Adipocyte (in vitro differentiated cells): ENCODE data around the gene CCR8.

ENCODE experiments used
- DNase-seq: peaks from one replicate; pipeline ENCODE4 v3.0.0-alpha.2; 2015; ENCODE audit warnings: low read depth
- H3K27me3 ChIP-seq: replicated peaks from 2 replicates; pipeline ENCODE4 v1.7.0; 2013; ENCODE audit warnings: mild to moderate bottlenecking, low read length, moderate library complexity; ENCODE audit not compliant: control insufficient read depth, insufficient read depth
- H3K36me3 ChIP-seq: 2 replicates; pipeline ENCODE4 v1.7.0; 2013; ENCODE audit warnings: low read length, mild to moderate bottlenecking, moderate library complexity; ENCODE audit not compliant: control insufficient read depth, insufficient read depth, severe bottlenecking
- H3K4me1 ChIP-seq: 2 replicates; pipeline ENCODE4 v1.7.0; 2013; ENCODE audit warnings: mild to moderate bottlenecking, low read length, moderate library complexity; ENCODE audit not compliant: control insufficient read depth, insufficient read depth
- H3K4me3 ChIP-seq: 2 replicates; pipeline ENCODE4 v1.7.0; 2013; ENCODE audit warnings: mild to moderate bottlenecking, low read length, moderate library complexity
- H3K9ac ChIP-seq: 2 replicates; pipeline ENCODE4 v1.7.0; 2013; ENCODE audit warnings: mild to moderate bottlenecking, low read length, moderate library complexity
- H3K9me3 ChIP-seq: 2 replicates; pipeline ENCODE4 v1.7.0; 2013; ENCODE audit warnings: mild to moderate bottlenecking, low read length, moderate library complexity; ENCODE audit not compliant: control insufficient read depth

CCR8 gene

DNA sequence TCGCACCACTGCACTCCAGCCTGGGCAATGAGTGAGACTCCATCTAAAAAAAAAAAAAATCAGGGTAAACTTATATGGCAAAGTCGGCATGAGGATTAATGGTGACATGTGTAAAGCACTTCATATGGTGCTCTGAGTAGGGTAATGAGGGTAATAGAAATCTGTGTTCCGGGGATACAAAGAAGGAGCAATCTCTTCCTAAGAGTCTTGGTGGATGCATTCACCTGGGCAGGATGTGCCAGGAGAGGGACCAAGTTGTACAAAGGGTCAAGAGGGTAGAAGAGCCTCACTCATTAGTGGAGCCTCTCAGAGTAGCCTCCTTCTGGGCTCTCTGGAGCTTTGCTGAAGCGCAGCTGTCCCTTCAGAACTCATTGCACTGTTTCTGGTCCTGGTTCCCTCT is 40.4 kb upstream of the CCR8 start:
- Histone ChIP-seq H3K36me3 (no peaks in the 10 kb centered on the region), H3K4me1 (no peaks in the 10 kb centered on the region), H3K9me3 (no peaks in the 10 kb centered on the region), H3K9ac (no peak overlapping the region), H3K27me3 (no peaks in the 10 kb centered on the region), H3K4me3 (no peak overlapping the region)
- DNase-seq: no peak

DNA sequence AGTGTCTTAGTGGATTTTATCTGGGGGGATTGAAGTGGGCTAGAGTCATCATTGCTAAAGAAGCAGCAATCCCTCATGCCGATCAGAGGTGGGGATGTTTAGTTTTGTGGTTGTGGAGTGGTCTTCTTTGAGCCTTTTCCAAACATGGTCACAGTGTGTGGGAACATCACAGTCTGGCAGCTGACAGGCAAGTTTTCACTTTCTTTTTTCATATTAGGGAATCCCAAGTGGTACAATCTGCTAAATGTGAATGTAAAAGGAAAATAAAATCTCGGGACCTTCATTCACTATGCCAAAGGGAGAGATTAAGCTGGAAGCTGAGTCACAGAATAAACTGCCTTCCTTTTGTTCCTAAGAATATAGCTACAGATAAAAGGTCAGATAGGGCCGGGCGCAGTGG is 39.3 kb upstream of the CCR8 start:
- peaks cover 4% of the 10 kb centered on the region for H3K27me3 ChIP-seq
- no peak overlapping the region for H3K9ac ChIP-seq
- no peak overlapping the region for H3K4me3 ChIP-seq
- no peaks in the 10 kb centered on the region for H3K9me3 ChIP-seq
- no peaks in the 10 kb centered on the region for H3K4me1 ChIP-seq
- DNase-seq: no peak
- no peaks in the 10 kb centered on the region for H3K36me3 ChIP-seq

DNA sequence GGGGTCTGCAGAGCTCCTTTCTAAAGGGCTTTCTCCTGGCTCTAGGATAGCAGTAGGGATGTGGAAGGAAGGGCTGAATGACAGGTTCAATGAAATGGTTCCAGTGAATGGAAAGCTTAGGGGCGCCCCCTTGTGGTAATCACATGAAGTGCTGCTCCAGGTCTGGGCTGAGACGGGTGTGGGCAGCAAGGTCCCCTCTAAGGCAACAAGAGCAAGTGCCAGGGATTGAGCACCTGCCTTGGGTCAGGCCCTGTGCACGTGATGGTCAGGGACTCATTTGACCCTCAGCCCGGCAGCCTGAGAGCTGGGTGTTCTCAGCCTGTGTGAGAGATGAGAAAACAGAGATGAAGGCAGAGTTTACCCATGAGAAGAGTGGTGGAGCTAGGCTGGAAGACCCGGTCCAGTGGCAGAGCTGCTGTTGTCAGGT is 37.6 kb upstream of the CCR8 start:
- Histone ChIP-seq H3K36me3 (no peaks in the 10 kb centered on the region), H3K4me3 (no peak overlapping the region), H3K4me1 (no peaks in the 10 kb centered on the region), H3K9me3 (no peaks in the 10 kb centered on the region), H3K9ac (no peak overlapping the region), H3K27me3 (peaks cover 7% of the 10 kb centered on the region)
- DNase-seq: peak; percentile 83

DNA sequence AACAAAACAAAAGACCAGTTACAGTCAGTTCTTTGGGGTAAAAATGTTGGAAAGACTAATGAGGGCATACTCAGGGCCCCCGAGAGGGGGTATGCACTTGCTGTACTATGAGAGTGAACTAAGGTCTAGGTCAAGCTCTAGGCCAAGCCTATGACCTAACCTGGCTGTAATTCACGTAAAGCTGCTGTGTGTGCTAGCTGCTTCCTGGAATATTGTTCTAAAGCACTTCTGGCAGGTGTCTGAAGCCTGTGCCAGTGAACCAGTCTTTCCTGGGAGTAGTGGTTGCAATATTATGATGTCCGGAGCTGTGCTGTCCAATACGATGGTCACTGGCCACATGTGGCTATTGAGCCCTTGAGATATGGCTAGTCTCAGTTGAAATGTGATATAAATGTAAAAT is 36.5 kb upstream of the CCR8 start:
- no peak overlapping the region for H3K9ac ChIP-seq
- H3K4me1 ChIP-seq: no peaks in the 10 kb centered on the region
- H3K4me3 ChIP-seq: no peak overlapping the region
- H3K27me3 ChIP-seq: peaks cover 7% of the 10 kb centered on the region
- no peak for DNase-seq
- no peaks in the 10 kb centered on the region for H3K36me3 ChIP-seq
- no peaks in the 10 kb centered on the region for H3K9me3 ChIP-seq

DNA sequence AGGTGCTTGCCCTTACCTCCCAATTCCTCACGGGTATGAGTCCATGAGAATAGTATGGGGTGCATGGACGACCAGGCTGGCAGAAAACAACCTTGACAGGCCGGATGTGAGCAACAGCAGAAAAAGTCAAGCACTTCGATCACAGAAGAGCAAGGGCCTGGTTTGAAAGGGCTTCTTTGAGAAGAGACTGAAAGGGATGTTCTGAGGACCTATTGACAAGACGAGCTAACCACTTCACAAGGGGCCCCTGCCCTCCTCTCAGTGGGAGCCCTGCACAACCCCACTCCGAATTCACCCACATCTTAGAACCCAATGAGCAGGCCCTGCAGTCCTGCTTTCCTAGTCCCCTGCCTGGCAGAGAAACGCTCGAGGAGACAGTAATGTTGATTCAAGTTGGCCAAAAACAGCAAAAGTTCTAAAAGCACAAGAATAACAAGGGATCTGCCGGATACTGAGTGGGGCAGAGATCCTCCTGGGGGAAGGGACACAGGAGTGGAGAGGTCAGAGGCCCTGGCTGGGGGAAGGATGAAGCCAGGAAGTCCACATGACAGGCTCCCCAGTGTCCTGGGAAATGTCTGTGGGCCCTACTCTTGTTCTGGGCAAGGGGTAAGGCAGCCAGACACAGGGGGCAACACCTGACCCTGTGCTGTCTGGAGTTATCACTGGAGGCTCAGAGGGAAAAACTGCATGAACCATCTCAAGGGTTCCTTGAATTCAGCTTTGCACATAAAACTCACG is 34.9 kb upstream of the CCR8 start:
- no peaks in the 10 kb centered on the region for H3K4me1 ChIP-seq
- H3K4me3 ChIP-seq: no peak overlapping the region
- no peaks in the 10 kb centered on the region for H3K36me3 ChIP-seq
- H3K9ac ChIP-seq: no peak overlapping the region
- H3K27me3 ChIP-seq: peaks cover 7% of the 10 kb centered on the region
- DNase-seq: no peak
- H3K9me3 ChIP-seq: peaks cover 9% of the 10 kb centered on the region

DNA sequence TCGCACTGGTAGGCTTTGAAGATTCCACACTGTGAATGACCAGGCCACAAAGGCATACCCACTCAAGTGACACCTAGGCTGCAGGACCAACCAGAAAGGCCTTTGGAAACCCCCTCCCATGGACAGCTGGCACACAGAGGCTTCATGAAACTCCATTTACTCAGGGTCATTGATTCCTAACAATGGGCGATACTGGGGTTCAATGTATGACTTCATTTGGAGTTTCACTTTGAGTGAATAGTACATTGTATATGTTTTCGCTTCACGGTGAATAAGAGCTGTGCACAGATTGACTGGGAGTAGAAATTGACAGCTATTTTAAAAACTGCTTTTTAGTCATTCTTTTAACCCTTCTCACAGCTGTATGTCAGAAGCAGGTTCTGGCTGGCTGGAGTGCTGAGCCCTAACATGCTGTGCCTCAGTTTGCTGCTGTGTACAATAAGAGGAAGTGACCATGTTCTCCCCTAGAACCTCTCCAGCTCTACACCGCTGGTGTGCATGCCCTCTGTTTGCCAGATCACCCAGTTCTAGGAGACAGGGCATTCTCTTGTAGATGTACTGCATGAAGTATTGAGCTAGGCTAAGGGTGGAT is 34.2 kb upstream of the CCR8 start:
- H3K36me3 ChIP-seq: no peaks in the 10 kb centered on the region
- peaks cover 7% of the 10 kb centered on the region for H3K27me3 ChIP-seq
- H3K4me1 ChIP-seq: no peaks in the 10 kb centered on the region
- no peak overlapping the region for H3K4me3 ChIP-seq
- no peak for DNase-seq
- H3K9ac ChIP-seq: no peak overlapping the region
- peaks cover 15% of the 10 kb centered on the region for H3K9me3 ChIP-seq

DNA sequence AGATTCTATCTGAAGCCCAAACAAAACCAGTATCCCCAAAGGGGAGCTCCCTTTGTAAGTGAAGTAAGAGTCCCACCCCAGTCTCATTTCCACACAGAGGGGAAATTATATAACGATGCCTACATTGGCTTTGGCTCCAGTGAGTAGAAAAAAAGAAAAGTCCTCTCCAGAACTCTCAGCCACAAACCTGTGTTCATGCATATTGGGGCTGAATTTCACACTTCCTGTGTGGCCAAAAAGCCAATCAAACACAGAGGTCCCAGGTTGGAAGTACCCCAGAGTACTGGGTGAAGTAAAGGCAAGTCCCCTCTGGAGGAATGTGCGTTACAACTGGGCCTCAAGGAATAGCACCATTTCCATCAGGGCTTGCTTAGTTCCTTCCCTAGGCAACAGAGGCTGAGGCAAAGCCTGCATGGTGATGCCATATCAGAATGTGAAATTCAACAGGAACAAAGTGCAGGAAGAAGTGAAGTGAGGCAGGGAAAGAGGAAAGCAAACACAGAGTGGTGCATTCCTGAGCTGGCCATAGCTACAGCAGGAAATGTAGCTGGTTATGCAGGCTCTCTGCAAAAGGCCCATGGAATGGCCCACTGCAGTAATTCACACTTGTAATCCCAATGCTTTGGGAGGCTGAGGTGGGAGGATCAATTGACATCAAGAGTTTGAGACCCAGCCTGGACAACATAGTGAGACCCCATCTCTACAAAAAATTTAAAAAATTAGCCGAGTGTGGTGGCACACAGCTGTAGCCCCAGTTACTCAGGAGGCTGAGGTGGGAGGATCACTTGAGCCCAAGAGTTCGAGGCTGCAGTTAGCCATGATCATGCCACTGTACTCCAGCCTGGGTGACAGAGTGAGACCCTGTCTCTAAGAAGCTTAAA is 33.1 kb upstream of the CCR8 start:
- DNase-seq: no peak
- peaks cover 7% of the 10 kb centered on the region for H3K27me3 ChIP-seq
- H3K9ac ChIP-seq: no peak overlapping the region
- H3K36me3 ChIP-seq: no peaks in the 10 kb centered on the region
- H3K4me3 ChIP-seq: no peak overlapping the region
- peaks cover 19% of the 10 kb centered on the region for H3K9me3 ChIP-seq
- no peaks in the 10 kb centered on the region for H3K4me1 ChIP-seq

DNA sequence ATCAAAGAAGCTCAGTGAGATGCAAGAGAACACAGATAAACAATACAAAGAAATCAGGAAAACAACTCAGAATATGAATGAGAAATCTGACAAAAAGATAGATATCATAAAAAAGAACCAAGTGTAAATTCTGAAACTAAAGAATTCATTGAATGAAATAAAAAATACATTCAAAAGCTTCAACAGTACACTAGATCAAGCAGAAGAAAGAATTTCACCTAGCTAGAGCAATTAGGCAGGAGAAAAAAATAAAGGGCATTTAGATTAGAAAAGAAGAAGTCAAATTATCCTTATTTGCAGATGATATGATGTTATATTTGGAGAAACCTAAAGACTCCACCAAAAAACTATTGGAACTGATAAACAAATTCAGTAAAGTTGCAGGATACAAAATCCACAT is 30.2 kb upstream of the CCR8 start:
- Histone ChIP-seq H3K4me3 (no peak overlapping the region), H3K4me1 (no peaks in the 10 kb centered on the region), H3K9me3 (peaks cover 28% of the 10 kb centered on the region), H3K9ac (no peak overlapping the region), H3K27me3 (peaks cover 7% of the 10 kb centered on the region), H3K36me3 (no peaks in the 10 kb centered on the region)
- DNase-seq: no peak

DNA sequence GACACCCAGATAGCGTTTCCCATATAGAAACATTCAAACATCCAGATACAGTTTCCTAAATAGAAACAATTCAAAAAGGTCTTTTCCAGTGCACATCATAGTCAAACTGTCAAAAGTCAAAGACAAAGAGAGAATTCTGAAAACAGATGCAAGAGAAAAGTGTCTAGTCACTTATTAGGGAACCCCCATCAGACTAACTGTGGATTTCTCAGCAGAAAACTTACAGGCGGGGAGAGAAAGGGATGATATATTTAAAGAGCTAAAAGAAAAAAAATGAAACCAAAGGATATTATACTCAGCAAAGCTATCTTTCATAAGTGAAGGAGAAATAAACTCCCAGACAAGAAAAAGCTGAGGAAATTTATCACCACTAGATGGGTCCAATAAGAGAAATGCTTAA is 27.3 kb upstream of the CCR8 start:
- H3K4me1 ChIP-seq: no peaks in the 10 kb centered on the region
- H3K9ac ChIP-seq: no peak overlapping the region
- DNase-seq: no peak
- H3K4me3 ChIP-seq: no peak overlapping the region
- H3K27me3 ChIP-seq: no peaks in the 10 kb centered on the region
- H3K9me3 ChIP-seq: peaks cover 31% of the 10 kb centered on the region
- no peaks in the 10 kb centered on the region for H3K36me3 ChIP-seq

DNA sequence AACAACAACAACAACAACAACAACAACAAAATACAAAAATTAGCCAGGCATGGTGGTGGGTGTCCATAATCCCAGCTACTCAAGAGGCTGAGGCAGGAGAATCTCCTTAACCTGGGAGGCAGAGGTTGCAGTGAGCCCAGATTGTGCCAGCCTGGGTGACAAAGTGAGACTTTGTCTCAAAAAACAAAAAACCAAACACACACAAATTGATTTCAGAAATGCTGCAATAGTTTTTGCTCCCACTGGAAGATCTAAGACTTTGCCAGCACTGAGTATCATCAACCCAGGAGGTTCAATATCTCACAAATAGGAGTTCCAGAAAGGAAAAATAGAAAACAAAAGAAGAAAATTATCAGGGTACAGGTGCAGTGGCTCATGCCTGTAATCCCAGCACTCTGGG is 16.2 kb upstream of the CCR8 start:
- Histone ChIP-seq H3K9me3 (peaks cover 10% of the 10 kb centered on the region), H3K36me3 (no peaks in the 10 kb centered on the region), H3K4me3 (no peak overlapping the region), H3K27me3 (no peaks in the 10 kb centered on the region), H3K9ac (no peak overlapping the region), H3K4me1 (no peaks in the 10 kb centered on the region)
- no peak for DNase-seq

DNA sequence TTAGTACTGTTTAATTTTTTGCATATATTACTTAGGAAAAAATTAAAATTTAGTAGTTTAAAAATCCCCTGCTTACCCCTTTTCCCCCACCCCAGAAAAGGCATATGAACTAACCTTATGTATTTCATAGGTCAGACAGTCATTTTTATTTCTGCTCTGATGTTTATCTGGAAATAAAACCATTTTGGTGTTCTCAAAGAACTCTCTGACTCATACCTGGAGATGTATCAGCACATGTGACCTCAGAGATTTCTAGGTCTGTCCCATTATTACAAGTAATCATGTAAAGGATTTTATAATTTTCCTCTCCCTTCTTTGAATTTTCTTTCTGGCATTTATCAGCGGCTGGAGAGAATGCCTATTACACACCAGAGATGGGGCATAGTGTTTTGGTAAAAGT is 14.1 kb upstream of the CCR8 start:
- H3K4me3 ChIP-seq: no peak overlapping the region
- no peaks in the 10 kb centered on the region for H3K36me3 ChIP-seq
- no peak for DNase-seq
- no peaks in the 10 kb centered on the region for H3K27me3 ChIP-seq
- no peak overlapping the region for H3K9ac ChIP-seq
- H3K9me3 ChIP-seq: peaks cover 10% of the 10 kb centered on the region
- H3K4me1 ChIP-seq: no peaks in the 10 kb centered on the region
